OCI-LY1 (cell line): ENCODE measurements around the gene DKK3.

ENCODE experiments used
- EZH2 ChIP-seq: fragments of 200-600 bp; sonication (generic), shearing (Covaris generic); IDR thresholded peaks from 2 replicates; pipeline ENCODE4 v1.8.0; 2017; ENCODE audit warnings: borderline replicate concordance, mixed run types, mild to moderate bottlenecking, antibody characterized with exemption, low read length, moderate library complexity, mixed read lengths
- TF ChIP-seq, protein P1 (sequence below): fragments of 200-600 bp; sonication (generic), shearing (Covaris generic); IDR thresholded peaks from 2 replicates; pipeline ENCODE4 v1.5.1; 2017; ENCODE audit warnings: mild to moderate bottlenecking, antibody characterized with exemption, low read length, moderate library complexity, mixed read lengths

DNA sequence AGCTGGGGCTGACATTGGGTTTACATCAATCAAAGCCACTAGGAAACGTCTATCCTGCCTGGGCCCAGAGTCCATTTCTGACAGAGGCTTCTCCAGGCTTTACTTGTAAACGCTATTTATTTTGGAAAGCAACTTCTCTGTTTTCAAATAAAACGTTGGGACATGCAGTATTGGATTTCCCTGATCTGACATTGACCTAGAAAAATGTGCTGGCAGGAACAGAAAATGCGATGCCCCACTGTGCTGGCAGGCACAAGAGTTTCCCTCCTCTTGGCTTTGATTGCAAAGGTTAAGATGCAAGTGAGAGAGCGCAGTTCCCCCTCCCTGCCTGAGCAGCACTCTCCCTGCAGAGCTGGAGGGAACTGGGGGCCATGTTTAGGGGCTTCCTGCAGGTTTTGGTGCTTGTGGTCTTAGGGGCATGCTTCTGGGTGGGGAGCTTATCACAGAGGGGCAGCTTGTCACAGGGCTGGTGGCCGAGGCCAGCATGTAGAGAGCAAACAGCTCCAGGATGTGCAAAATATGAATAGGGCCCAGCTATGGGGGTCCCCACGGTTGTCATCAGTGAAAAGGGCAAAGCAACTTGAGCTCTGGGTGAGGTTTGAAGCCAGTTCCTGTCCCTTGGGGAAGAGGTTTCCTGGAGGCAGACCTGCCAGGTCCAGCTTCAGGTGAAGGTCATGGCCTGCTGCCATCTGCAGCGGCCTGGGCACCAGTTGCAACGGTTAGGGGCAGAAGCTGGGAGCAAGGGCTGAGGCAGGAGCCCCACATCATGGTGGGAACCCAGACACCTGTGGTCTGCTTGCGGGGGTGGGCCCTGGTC, 42.3 kb upstream of the DKK3 start:
- TF ChIP-seq, protein P1, sequence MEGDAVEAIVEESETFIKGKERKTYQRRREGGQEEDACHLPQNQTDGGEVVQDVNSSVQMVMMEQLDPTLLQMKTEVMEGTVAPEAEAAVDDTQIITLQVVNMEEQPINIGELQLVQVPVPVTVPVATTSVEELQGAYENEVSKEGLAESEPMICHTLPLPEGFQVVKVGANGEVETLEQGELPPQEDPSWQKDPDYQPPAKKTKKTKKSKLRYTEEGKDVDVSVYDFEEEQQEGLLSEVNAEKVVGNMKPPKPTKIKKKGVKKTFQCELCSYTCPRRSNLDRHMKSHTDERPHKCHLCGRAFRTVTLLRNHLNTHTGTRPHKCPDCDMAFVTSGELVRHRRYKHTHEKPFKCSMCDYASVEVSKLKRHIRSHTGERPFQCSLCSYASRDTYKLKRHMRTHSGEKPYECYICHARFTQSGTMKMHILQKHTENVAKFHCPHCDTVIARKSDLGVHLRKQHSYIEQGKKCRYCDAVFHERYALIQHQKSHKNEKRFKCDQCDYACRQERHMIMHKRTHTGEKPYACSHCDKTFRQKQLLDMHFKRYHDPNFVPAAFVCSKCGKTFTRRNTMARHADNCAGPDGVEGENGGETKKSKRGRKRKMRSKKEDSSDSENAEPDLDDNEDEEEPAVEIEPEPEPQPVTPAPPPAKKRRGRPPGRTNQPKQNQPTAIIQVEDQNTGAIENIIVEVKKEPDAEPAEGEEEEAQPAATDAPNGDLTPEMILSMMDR, result no peak
- no peak for TF ChIP-seq EZH2
